GF-D8 (cell line): ENCODE results near the gene DBI.
A peak's percentile ranks its signal among the peaks of the same experiment; 100 is the strongest.
"Not testable (repeated sequence)": the region's sequence is repeated elsewhere in the genome, so short reads cannot be mapped to it uniquely, and the experiment has no call there.

Source experiments
- DNase-seq: peaks from one replicate; lab custom pipeline; 2025; lab: John Stamatoyannopoulos, UW

Gene DBI

GRCh38 chr2:119402106-119402505 lies 35.3 kb downstream of the DBI start:
- DNase-seq = no peak

DNA sequence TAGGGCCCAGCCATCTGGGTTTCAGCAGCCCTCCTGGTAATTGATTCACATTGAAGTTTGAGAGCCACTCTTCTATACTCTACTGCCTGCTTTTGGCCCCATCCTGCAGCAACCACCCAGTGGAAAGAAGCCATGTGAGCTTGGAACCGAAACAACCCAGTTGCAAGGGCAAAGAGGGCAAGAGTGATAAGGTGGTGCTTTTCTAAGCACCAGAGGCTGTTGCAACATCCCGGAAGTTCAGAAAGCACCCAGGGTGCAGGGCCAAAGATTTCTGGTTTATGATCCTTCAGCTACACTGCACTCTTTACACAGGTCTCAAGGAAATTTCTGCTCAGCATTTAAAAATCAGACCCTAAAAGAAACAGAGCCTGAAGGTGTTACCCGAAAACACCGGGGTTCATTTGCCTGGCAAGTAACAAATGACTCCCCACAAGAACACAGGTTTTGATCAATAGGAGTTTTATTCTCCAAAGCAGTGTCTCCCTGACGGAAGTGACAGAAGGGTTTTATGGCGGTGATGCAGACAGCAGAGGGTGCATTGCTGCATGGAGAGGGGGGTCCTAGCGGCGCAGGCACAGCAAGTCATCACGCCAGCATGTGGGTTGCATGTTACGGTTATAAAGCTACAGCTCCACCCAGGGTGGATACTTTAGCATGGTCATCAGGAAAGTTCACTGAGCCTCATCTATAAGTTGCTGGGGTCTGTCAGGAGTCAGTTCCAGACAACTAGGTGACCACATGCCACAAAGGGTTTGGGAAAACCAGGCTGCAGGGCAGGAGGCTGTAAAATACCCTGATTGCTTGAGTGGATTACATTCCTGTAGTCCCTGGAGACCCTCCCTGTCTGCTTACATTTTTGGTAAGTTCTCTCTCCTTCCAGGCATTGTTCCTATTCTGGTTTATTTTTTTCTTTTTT lies 36.1 kb downstream of the DBI start:
- peak; percentile 76 for DNase-seq

DNA sequence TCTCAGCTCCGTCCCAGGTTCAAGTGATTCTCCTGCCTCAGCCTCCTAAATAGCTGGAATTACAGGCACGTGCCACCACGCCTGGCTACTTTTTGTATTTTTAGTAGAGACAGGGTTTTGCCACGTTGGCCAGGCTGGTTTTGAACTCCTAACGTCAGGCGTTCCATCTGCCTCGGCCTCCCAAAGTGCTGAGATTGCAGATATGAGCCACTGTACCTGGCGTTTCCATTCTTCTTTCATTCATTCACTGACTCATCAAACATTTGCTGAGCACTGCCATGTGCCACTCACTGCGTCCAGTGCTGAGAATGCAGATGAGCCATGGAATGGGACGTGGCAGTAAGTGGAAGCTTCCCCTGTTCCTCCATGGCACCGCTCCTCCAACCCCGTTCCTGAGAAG lies 36.8 kb downstream of the DBI start:
- not testable (repeated sequence) for DNase-seq

DNA sequence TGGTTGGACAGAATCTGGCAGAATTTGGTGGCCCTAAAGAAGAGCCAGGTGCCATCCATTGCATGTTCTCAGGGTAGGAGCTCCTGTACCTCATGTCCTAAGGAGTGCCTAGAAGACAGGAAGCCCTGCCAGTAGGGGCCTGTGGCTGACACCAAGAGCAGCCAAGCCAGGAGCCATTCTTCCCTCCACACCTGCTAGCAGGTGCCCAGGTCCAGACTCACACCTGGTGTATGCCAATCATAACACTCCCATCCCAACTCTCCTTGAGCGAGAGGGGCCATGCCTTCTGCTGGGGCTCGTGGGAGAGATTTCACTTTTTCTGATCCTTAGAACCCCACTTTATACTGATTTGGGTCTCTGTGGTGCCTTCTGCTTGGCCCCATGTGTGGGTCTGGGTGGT lies 38.4 kb downstream of the DBI start:
- no peak for DNase-seq

- DNase-seq = peak; percentile 15
Observed at GRCh38 chr2:119407430-119408220, 40.8 kb downstream of the DBI start.

DNA sequence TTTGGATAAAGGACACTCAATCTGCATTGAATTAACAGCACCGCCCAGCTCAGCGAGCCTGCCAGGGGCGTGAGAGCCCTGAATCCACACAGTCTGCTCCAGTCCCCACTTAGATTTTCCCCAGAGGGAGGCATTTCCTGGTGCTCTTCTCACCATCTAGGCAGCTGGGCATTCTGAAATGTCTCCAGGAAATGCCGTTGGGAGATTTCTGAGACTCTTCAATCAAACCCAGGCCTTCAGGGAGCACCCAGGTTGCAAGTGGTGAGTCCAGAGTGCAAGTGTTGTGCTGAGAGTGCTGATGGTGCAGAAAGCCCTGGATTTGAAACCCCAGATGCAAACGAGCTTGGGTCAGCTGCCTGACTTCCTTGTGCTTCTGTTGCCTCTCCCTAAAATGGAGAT lies 41.4 kb downstream of the DBI start:
- DNase-seq = no peak

- no peak for DNase-seq
Observed at GRCh38 chr2:119409506-119409905, 42.7 kb downstream of the DBI start.

GRCh38 chr2:119414894-119415293 lies 48.1 kb downstream of the DBI start:
- DNase-seq = no peak

- DNase-seq = no peak
Observed at GRCh38 chr2:119415630-119416029, 48.9 kb downstream of the DBI start.

DNA sequence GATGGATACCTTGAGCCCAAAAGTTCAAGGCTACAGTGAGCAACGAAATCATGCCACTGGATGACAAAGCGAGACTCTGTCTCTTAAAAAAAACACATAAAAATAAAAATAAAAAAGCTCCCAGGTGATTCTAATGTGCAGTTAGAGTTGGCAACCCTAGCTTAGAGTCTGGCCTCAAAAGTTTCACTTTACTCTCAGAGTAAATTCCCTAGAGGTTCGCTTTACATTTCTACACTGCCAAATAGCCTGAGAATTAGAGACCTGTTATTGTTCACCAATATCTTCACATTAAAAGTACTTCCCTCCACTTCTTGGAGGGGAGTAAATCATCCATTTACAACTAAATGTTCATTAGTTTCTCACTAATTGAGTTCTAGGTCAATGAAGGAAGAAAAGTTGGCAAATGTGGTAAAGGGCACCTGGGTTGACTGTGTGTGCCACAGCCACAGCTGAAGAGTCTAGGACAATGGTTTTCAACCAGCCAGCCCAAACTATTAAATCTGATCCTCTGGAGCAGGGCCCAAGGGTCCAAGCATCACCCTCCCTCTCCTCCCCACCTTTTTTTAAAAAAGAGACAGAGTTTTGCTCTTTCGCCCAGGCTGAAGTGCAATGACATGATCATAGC lies 49.6 kb downstream of the DBI start:
- DNase-seq = no peak

- no peak for DNase-seq
Observed at GRCh38 chr2:119417908-119418307, 51.1 kb downstream of the DBI start.

DNA sequence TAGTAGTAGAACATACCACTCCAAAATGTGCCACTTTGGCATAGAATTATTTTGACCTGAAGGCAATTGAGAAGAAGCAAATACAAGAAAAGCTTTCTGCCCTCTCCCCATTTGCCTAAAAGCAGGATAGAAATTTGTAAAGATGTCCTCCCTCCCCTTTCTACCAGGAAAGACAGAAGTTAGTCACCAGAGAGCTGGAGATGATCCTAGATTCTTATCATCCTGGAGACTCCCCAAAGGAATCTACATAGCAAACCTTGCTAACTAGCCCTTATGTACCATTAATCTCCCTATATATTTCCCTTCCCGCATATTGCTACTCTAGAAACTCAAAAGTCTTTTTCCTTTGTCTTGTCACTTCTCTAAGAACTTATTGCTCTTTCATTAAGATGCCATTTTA lies 52.3 kb downstream of the DBI start:
- no peak for DNase-seq

- DNase-seq = no peak
Observed at GRCh38 chr2:119419803-119420508, 53.2 kb downstream of the DBI start.

GRCh38 chr2:119421304-119421703 lies 54.5 kb downstream of the DBI start:
- no peak for DNase-seq

GRCh38 chr2:119421741-119422140 lies 55.0 kb downstream of the DBI start:
- DNase-seq = no peak
